NCI-H2029 (cell line): ENCODE results near the gene TACR2.

Experiments used
- DNase-seq: peaks from one replicate; lab custom pipeline; 2025; lab: John Stamatoyannopoulos, UW

Gene TACR2

GRCh38 chr10:69403066-69403465, 13.7 kb downstream of the TACR2 start:
- DNase-seq = no peak

- no peak for DNase-seq
These were observed 14.3 kb downstream of the TACR2 start for GRCh38 chr10:69402386-69402785.

GRCh38 chr10:69401416-69401815, 15.3 kb downstream of the TACR2 start:
- no peak for DNase-seq

GRCh38 chr10:69400936-69401335, 15.8 kb downstream of the TACR2 start:
- DNase-seq = no peak

- DNase-seq = no peak
These were observed 18.3 kb downstream of the TACR2 start for GRCh38 chr10:69398466-69398865.

GRCh38 chr10:69397972-69398371, 18.7 kb downstream of the TACR2 start:
- no peak for DNase-seq

- no peak for DNase-seq
These were observed 22.7 kb downstream of the TACR2 start for GRCh38 chr10:69394020-69394419.

GRCh38 chr10:69392481-69393000, 24.2 kb downstream of the TACR2 start:
- DNase-seq = peak; percentile 57

GRCh38 chr10:69391158-69391557, 25.6 kb downstream of the TACR2 start:
- DNase-seq = no peak

GRCh38 chr10:69389827-69390490, 26.8 kb downstream of the TACR2 start:
- no peak for DNase-seq

GRCh38 chr10:69388488-69388887, 28.2 kb downstream of the TACR2 start:
- no peak for DNase-seq

- DNase-seq = no peak
These were observed 29.2 kb downstream of the TACR2 start for GRCh38 chr10:69387500-69387899.

- DNase-seq = no peak
These were observed 31.0 kb downstream of the TACR2 start for GRCh38 chr10:69385454-69386350.

GRCh38 chr10:69384320-69384719, 32.4 kb downstream of the TACR2 start:
- DNase-seq = no peak

GRCh38 chr10:69383558-69383957, 33.2 kb downstream of the TACR2 start:
- no peak for DNase-seq

GRCh38 chr10:69382382-69383117, 34.2 kb downstream of the TACR2 start:
- no peak for DNase-seq

GRCh38 chr10:69379800-69380199, 36.9 kb downstream of the TACR2 start:
- DNase-seq = no peak

- no peak for DNase-seq
These were observed 38.8 kb downstream of the TACR2 start for GRCh38 chr10:69377933-69378332.

- no peak for DNase-seq
These were observed 39.5 kb downstream of the TACR2 start for GRCh38 chr10:69377191-69377590.

GRCh38 chr10:69376662-69377061, 40.1 kb downstream of the TACR2 start:
- no peak for DNase-seq

- DNase-seq = peak; percentile 40
These were observed 41.2 kb downstream of the TACR2 start for GRCh38 chr10:69375307-69376151.

GRCh38 chr10:69374931-69375306, 41.8 kb downstream of the TACR2 start:
- no peak for DNase-seq
